Parathyroid adenoma (tissue), 2 donors: ENCODE data around the gene ZFP64.

Experiments used
- H2AFZ ChIP-seq: fragments of 300-600 bp; sonication (generic); one replicate; pipeline ENCODE4 v1.7.0; 2017; ENCODE audit warnings: antibody characterized with exemption, mild to moderate bottlenecking
- H3K27ac ChIP-seq: fragments of 300-600 bp; sonication (generic); one replicate; pipeline ENCODE4 v1.7.0; 2017
- H3K27me3 ChIP-seq: fragments of 300-600 bp; sonication (generic); one replicate; pipeline ENCODE4 v1.7.0; 2017; ENCODE audit warnings: low read length; ENCODE audit not compliant: control insufficient read depth, insufficient read depth
- H3K36me3 ChIP-seq: fragments of 300-600 bp; sonication (generic); one replicate; pipeline ENCODE4 v1.7.0; 2017; ENCODE audit warnings: low read length; ENCODE audit not compliant: control insufficient read depth, insufficient read depth
- H3K4me1 ChIP-seq: fragments of 300-600 bp; sonication (generic); one replicate; pipeline ENCODE4 v1.7.0; 2017; ENCODE audit warnings: control low read depth
- H3K4me2 ChIP-seq: fragments of 300-600 bp; sonication (generic); one replicate; pipeline ENCODE4 v1.7.0; 2017; ENCODE audit warnings: low read length
- H3K4me3 ChIP-seq: fragments of 300-600 bp; sonication (generic); one replicate; pipeline ENCODE4 v1.7.0; 2017; ENCODE audit warnings: low read depth, low read length
- H3K79me2 ChIP-seq: fragments of 300-600 bp; sonication (generic); one replicate; pipeline ENCODE4 v1.7.0; 2017; ENCODE audit warnings: control low read depth
- H3K9ac ChIP-seq: fragments of 300-600 bp; sonication (generic); one replicate; pipeline ENCODE4 v1.7.0; 2017; ENCODE audit warnings: mild to moderate bottlenecking
- H3K9me3 ChIP-seq: fragments of 300-600 bp; sonication (generic); one replicate; pipeline ENCODE4 v1.7.0; 2017; ENCODE audit warnings: low read length; ENCODE audit not compliant: control insufficient read depth
- TF ChIP-seq, protein P1 (sequence below): fragments of 300-600 bp; sonication (generic); IDR thresholded peaks from one replicate; pipeline ENCODE4 v1.7.0; 2017; ENCODE audit warnings: antibody characterized with exemption, mild to moderate bottlenecking
- donor health status: primary hyperparathyroidism.

Gene ZFP64

DNA sequence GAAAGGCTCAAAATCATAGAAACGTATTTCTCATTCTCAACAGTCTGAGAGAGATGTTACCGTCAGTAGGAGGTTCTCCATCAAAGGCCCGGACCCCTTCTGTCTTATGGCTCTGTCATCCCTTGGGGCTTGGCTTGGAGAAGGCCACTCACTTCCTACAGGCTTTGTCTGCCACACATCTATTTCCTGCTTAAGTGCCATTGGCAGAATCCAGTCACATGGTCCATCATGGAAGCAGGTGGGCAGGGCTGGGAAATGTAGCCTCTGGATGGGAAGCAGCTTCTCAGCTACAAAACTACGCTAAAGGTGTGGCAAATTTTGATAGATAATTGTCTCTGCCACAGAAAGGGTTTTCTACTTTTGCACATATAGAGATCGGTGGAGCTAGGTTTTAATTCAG is 12.6 kb upstream of the ZFP64 start:
- no peak overlapping the region for H3K27ac ChIP-seq
- no peaks in the 10 kb centered on the region for H3K79me2 ChIP-seq
- H3K4me1 ChIP-seq, result no peaks in the 10 kb centered on the region
- H2AFZ ChIP-seq, result no peak overlapping the region
- H3K9me3 ChIP-seq, result no peaks in the 10 kb centered on the region
- no peak overlapping the region for H3K9ac ChIP-seq
- H3K4me2 ChIP-seq, result no peak overlapping the region
- H3K36me3 ChIP-seq, result no peaks in the 10 kb centered on the region
- no peaks in the 10 kb centered on the region for H3K27me3 ChIP-seq
- H3K4me3 ChIP-seq, result no peak overlapping the region
- TF ChIP-seq, protein P1, sequence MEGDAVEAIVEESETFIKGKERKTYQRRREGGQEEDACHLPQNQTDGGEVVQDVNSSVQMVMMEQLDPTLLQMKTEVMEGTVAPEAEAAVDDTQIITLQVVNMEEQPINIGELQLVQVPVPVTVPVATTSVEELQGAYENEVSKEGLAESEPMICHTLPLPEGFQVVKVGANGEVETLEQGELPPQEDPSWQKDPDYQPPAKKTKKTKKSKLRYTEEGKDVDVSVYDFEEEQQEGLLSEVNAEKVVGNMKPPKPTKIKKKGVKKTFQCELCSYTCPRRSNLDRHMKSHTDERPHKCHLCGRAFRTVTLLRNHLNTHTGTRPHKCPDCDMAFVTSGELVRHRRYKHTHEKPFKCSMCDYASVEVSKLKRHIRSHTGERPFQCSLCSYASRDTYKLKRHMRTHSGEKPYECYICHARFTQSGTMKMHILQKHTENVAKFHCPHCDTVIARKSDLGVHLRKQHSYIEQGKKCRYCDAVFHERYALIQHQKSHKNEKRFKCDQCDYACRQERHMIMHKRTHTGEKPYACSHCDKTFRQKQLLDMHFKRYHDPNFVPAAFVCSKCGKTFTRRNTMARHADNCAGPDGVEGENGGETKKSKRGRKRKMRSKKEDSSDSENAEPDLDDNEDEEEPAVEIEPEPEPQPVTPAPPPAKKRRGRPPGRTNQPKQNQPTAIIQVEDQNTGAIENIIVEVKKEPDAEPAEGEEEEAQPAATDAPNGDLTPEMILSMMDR, result no peak

DNA sequence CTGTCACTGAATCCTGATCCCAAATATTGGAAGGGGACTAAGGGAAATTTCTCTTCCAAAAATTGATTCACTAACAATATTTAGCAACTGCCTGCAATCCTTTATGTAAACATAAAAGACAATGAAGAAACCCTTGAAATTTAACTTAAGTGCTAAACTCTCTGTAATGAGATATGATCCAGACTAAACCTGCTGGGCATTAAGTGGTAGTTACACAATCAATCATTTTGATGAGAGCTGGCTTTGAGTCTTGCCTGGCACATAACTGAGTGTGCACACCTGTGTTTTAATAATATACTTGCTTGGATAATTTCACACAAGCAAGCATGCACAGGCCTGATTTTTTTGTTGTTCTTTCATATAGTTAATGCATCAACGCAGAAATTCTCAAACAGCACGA is 9.8 kb upstream of the ZFP64 start:
- Histone ChIP-seq H3K36me3 (no peaks in the 10 kb centered on the region), H3K4me1 (no peaks in the 10 kb centered on the region), H3K9me3 (no peaks in the 10 kb centered on the region), H3K27me3 (no peaks in the 10 kb centered on the region), H3K4me2 (no peak overlapping the region), H2AFZ (no peak overlapping the region), H3K27ac (no peak overlapping the region), H3K79me2 (no peaks in the 10 kb centered on the region), H3K4me3 (no peak overlapping the region), H3K9ac (no peak overlapping the region)
- TF ChIP-seq, protein P1, result no peak

DNA sequence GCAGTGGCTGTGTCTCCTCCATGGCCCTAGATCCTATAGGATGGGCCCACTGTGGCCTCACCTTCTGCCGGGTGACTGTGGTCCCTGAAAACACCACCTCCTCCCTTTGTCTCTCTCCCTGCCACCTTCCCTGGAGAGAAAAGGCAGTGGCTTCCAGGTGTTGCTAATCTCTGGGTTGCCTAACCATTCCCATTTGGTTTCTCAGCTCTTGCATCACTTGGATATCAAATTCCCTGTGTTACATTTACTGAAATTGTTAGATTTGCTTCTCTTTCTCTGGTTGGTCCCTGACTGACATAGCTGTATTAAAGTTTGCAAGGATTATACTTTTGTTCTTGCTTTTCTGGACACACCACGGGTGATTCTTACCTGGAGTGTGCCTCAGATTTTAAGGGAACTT is 9.3 kb upstream of the ZFP64 start:
- no peaks in the 10 kb centered on the region for H3K9me3 ChIP-seq
- H3K27ac ChIP-seq, result no peak overlapping the region
- TF ChIP-seq, protein P1, result no peak
- no peaks in the 10 kb centered on the region for H3K79me2 ChIP-seq
- no peaks in the 10 kb centered on the region for H3K4me1 ChIP-seq
- H3K4me3 ChIP-seq, result no peak overlapping the region
- no peak overlapping the region for H3K9ac ChIP-seq
- no peak overlapping the region for H2AFZ ChIP-seq
- H3K4me2 ChIP-seq, result no peak overlapping the region
- H3K36me3 ChIP-seq, result no peaks in the 10 kb centered on the region
- H3K27me3 ChIP-seq, result no peaks in the 10 kb centered on the region

GRCh38 chr20:52196845-52197244 is 5.3 kb upstream of the ZFP64 start:
- Histone ChIP-seq H3K4me2 (no peak overlapping the region), H3K9me3 (no peaks in the 10 kb centered on the region), H3K27me3 (no peaks in the 10 kb centered on the region), H3K9ac (no peak overlapping the region), H3K27ac (no peak overlapping the region), H3K4me1 (no peaks in the 10 kb centered on the region), H3K79me2 (no peaks in the 10 kb centered on the region), H3K4me3 (no peak overlapping the region), H3K36me3 (no peaks in the 10 kb centered on the region), H2AFZ (no peak overlapping the region)
- TF ChIP-seq, protein P1, result no peak

- Histone ChIP-seq H3K79me2 (peaks cover 8% of the 10 kb centered on the region), H3K4me1 (peaks cover 5% of the 10 kb centered on the region), H3K9me3 (no peaks in the 10 kb centered on the region), H3K4me2 (no peak overlapping the region), H3K27me3 (no peaks in the 10 kb centered on the region), H3K9ac (no peak overlapping the region), H3K4me3 (no peak overlapping the region), H2AFZ (no peak overlapping the region), H3K36me3 (no peaks in the 10 kb centered on the region), H3K27ac (no peak overlapping the region)
- TF ChIP-seq, protein P1, result no peak
Measured at GRCh38 chr20:52193886-52194545, 2.4 kb upstream of the ZFP64 start.
